Common myeloid progenitor, CD34-positive (primary cell): ENCODE results near the gene FBL. TPM values are rescaled to one million over a fixed set of nuclear protein-coding genes. Genes with fewer than 3 reads are reported as not detected.
"Not testable (repeated sequence)": the region's sequence is repeated elsewhere in the genome, so short reads cannot be mapped to it uniquely, and the experiment has no call there.

Experiments
- CTCF ChIA-PET: fragments of 350-600 bp; sonication (Branson Sonifier 250); formaldehyde crosslinking; loops from one replicate; lab custom pipeline; 2021; ENCODE audit warnings: antibody characterized with exemption; lab: Charles Lee
- POLR2A ChIA-PET: fragments of 350-600 bp; sonication (Branson Sonifier 250); formaldehyde crosslinking; loops from one replicate; lab custom pipeline; 2021; ENCODE audit warnings: antibody characterized with exemption; lab: Charles Lee
- DNase-seq, 3 donors: peaks; one replicate each; pipeline versions ENCODE4 v3.0.0 to v3.0.0-alpha.2; 2013
- H3K27ac ChIP-seq, 2 experiments: 1 replicate in 1 of 2; 2 replicates in 1 of 2; pipeline ENCODE4 v1.7.0; 2013; ENCODE audit warnings: inconsistent platforms in 2 of 2, low read length in 2 of 2, mild to moderate bottlenecking in 2 of 2, low read depth in 1 of 2, moderate library complexity in 1 of 2; ENCODE audit not compliant: severe bottlenecking in 2 of 2, insufficient read depth in 1 of 2, poor library complexity in 1 of 2
- H3K27me3 ChIP-seq, 5 experiments: replicated peaks in 2 of 5; 1 replicate in 3 of 5; 2 replicates in 2 of 5; pipeline versions ENCODE4 v1.6.1 to v1.7.0; 2013; ENCODE audit warnings: low read length in 4 of 5, mild to moderate bottlenecking in 2 of 5, moderate library complexity in 2 of 5, inconsistent platforms in 1 of 5; ENCODE audit not compliant: insufficient read depth in 5 of 5, control insufficient read depth in 4 of 5
- H3K36me3 ChIP-seq, 4 experiments: 1 replicate in 2 of 4; 2 replicates in 2 of 4; pipeline versions ENCODE4 v1.6.1 to v1.7.0; 2013; ENCODE audit warnings: low read length in 3 of 4, control low read depth in 1 of 4, mild to moderate bottlenecking in 1 of 4; ENCODE audit not compliant: control insufficient read depth in 4 of 4, insufficient read depth in 4 of 4
- H3K4me1 ChIP-seq, 4 experiments: 1 replicate in 3 of 4; 2 replicates in 1 of 4; pipeline versions ENCODE4 v1.6.1 to v1.7.1; 2013; ENCODE audit warnings: low read length in 3 of 4, mild to moderate bottlenecking in 3 of 4, control low read depth in 1 of 4, inconsistent platforms in 1 of 4, moderate library complexity in 1 of 4; ENCODE audit not compliant: control insufficient read depth in 4 of 4, insufficient read depth in 4 of 4; ENCODE audit errors: control extremely low read depth in 1 of 4
- H3K4me3 ChIP-seq, 7 experiments: 1 replicate in 4 of 7; 2 replicates in 3 of 7; pipeline versions ENCODE4 v1.5.1 to v1.7.0; 2013; ENCODE audit warnings: mild to moderate bottlenecking in 7 of 7, low read length in 6 of 7, moderate library complexity in 6 of 7, inconsistent platforms in 2 of 7, low read depth in 2 of 7, control low read depth in 1 of 7; ENCODE audit not compliant: insufficient read depth in 4 of 7, control insufficient read depth in 1 of 7; ENCODE audit errors: extremely low read depth in 1 of 7
- H3K9me3 ChIP-seq, 5 experiments: 1 replicate in 4 of 5; 2 replicates in 1 of 5; pipeline versions ENCODE4 v1.6.1 to v1.7.1; 2013; ENCODE audit warnings: low read length in 4 of 5, mild to moderate bottlenecking in 2 of 5, inconsistent platforms in 1 of 5, low read depth in 1 of 5, moderate library complexity in 1 of 5; ENCODE audit not compliant: control insufficient read depth in 4 of 5, insufficient read depth in 2 of 5; ENCODE audit errors: control extremely low read depth in 1 of 5
- WGBS: methylation state at CpG from one replicate; pipeline ENCODE4 v1.1.5; 2013; ENCODE audit not compliant: insufficient coverage; 5-methylcytosine and 5-hydroxymethylcytosine counted together
- polyA plus RNA-seq: library from polyadenylated mRNA; unstranded; fragments of 120-200 nt; gene quantifications from one replicate; pipeline ENCODE4 v1.2.1, GENCODE V29; 2013

Gene FBL
- 583 TPM for polyA plus RNA-seq

- H3K4me3 ChIP-seq: peak within 1 kb of the TSS; percentile 38 to 93 (median 74)
- under 1% methylated on average over 54 of the region's 57 CpGs for WGBS
- peaks cover 15 to 45% (median 36%) of the 10 kb centered on the region in 4 experiments for H3K4me1 ChIP-seq
- no peaks in the 10 kb centered on the region for H3K27me3 ChIP-seq
- H3K27ac ChIP-seq: peak within 1 kb of the TSS; percentile 67 to 82
- DNase-seq: peak; percentile 89 to 95 (median 91)
- no peaks in the 10 kb centered on the region for H3K9me3 ChIP-seq
- ChIA-PET POLR2A (interaction anchor here (0.5 to 1.0 kb wide), 2 partner anchors 53 to 1355 kb away, joined by 3 read pairs; no protein-coding TSS in a partner anchor), CTCF (interaction anchor here (0.9 to 6.9 kb wide), 7 partner anchors 10 to 173 kb away, joined by 3 to 89 read pairs (median 4); partner anchors contain the start of genes DYRK1B and PSMC4)
- no peaks in the 10 kb centered on the region for H3K36me3 ChIP-seq
Measured at GRCh38 chr19:39845933-39846677, at the start of gene FBL. TSS of gene FBL (minus strand) at chr19:39846379. CDS start at chr19:39846300, 79 bp downstream.

GRCh38 chr19:39895096-39895495 is 48.9 kb upstream of the FBL start:
- CTCF ChIA-PET: interaction anchor here (0.7 kb wide), 1 partner anchor 75 kb away, joined by 3 read pairs; no protein-coding TSS in a partner anchor
- 92% methylated on average over 7 of the region's 11 CpGs for WGBS
- H3K4me3 ChIP-seq, H3K27ac ChIP-seq, POLR2A ChIA-PET, H3K9me3 ChIP-seq, DNase-seq, H3K36me3 ChIP-seq, H3K4me1 ChIP-seq: not testable (repeated sequence)
- peaks cover 0 to 36% (median 2%) of the 10 kb centered on the region in 5 experiments for H3K27me3 ChIP-seq

- H3K36me3 ChIP-seq, H3K4me1 ChIP-seq, H3K4me3 ChIP-seq, H3K27ac ChIP-seq, CTCF ChIA-PET, H3K9me3 ChIP-seq, DNase-seq, POLR2A ChIA-PET: not testable (repeated sequence)
- WGBS: 91% methylated on average over 6 of the region's 16 CpGs
- peaks cover 0 to 40% (median 2%) of the 10 kb centered on the region in 5 experiments for H3K27me3 ChIP-seq
Measured at GRCh38 chr19:39894236-39894606, 48.0 kb upstream of the FBL start.

- peak; percentile 40 to 67 (median 61) for DNase-seq
- H3K9me3 ChIP-seq, H3K4me3 ChIP-seq, POLR2A ChIA-PET, CTCF ChIA-PET, H3K27ac ChIP-seq, H3K4me1 ChIP-seq, H3K36me3 ChIP-seq: not testable (repeated sequence)
- peaks cover 0 to 40% (median 2%) of the 10 kb centered on the region in 5 experiments for H3K27me3 ChIP-seq
- WGBS: 73% methylated on average over 8 of the region's 29 CpGs
Measured at GRCh38 chr19:39893366-39894235, 47.4 kb upstream of the FBL start.

GRCh38 chr19:39892506-39892902 is 46.3 kb upstream of the FBL start:
- H3K9me3 ChIP-seq, CTCF ChIA-PET, POLR2A ChIA-PET, H3K4me3 ChIP-seq, H3K4me1 ChIP-seq, DNase-seq, H3K36me3 ChIP-seq, H3K27ac ChIP-seq: not testable (repeated sequence)
- H3K27me3 ChIP-seq: peaks cover 0 to 40% (median 2%) of the 10 kb centered on the region in 5 experiments
- 78% methylated on average over 4 of the region's 5 CpGs for WGBS

- peak; percentile 4 to 33 (median 20) for DNase-seq
- WGBS: 57% methylated on average over 63 of the region's 64 CpGs
- H3K36me3 ChIP-seq, H3K9me3 ChIP-seq, H3K4me1 ChIP-seq, H3K27ac ChIP-seq, H3K4me3 ChIP-seq, CTCF ChIA-PET, POLR2A ChIA-PET: not testable (repeated sequence)
- peaks cover 0 to 40% (median 2%) of the 10 kb centered on the region in 5 experiments for H3K27me3 ChIP-seq
Measured at GRCh38 chr19:39891660-39892505, 45.7 kb upstream of the FBL start.
